ENCODE data around the gene PDIA2. TPM values are rescaled to one million over a fixed set of nuclear protein-coding genes. Genes with fewer than 3 reads are reported as not detected.
A peak's percentile ranks its signal among the peaks of the same experiment; 100 is the strongest.

PDIA2 gene
- total and polyA plus RNA-seq, 10 of the 15 experiments (the other 5 are each of a cell fraction or from before 2014, with no cell fraction given) = 0.11 to 0.36 TPM; not detected in 8

GRCh38 chr16:284204-285120 is 1.5 kb downstream of the PDIA2 start (continued):
- TF ChIP-seq ELK1 (IDR thresholded peaks at IDR 0.05; ENCODE audit: low read depth, low read length) (no peak), FOXM1 (IDR thresholded peaks at IDR 0.05; ENCODE audit: low read depth, low read length) (no peak), DPF2 (IDR thresholded peaks at IDR 0.05) (no peak)

- H3K9me3 ChIP-seq (replicated peaks; ENCODE audit: control insufficient read depth, insufficient read depth, low read length) = no peaks in the 10 kb centered on the region
- ATAC-seq (peak; percentile 79), FAIRE-seq (no peak), DNase-seq (ENCODE audit: low read depth, low spot score) (no peak)
- POLR2A ChIA-PET = no interaction called here
- H3K4me2 ChIP-seq (ENCODE audit: control insufficient read depth, insufficient read depth) = no peak overlapping the region
- RAD21 ChIA-PET (ENCODE audit: unreplicated experiment) = interaction anchor here (1.1 kb wide), 1 partner anchor 32 kb away, joined by 4 read pairs; no protein-coding TSS in a partner anchor
- H4K20me1 ChIP-seq (ENCODE audit: control insufficient read depth, insufficient read depth) = no peaks in the 10 kb centered on the region
- WGBS (ENCODE audit: insufficient coverage, insufficient replicate concordance, low lambda C conversion rate, missing lambda C conversion rate) = 58% methylated on average over 30 of the region's 48 CpGs
- no peaks in the 10 kb centered on the region for H3K79me2 ChIP-seq (ENCODE audit: control insufficient read depth, insufficient read depth, low read length)
- H3K27ac ChIP-seq (ENCODE audit: control insufficient read depth, insufficient read depth) = no peak overlapping the region
- peaks cover 0 to 7% of the 10 kb centered on the region in 2 experiments; a peak in 2 of 4 replicates for H3K36me3 ChIP-seq (ENCODE audit: control insufficient read depth in 2 of 2, insufficient read depth in 2 of 2, low read length in 1 of 2)
- SMC1A ChIA-PET (ENCODE audit: uncharacterized antibody, unreplicated experiment) = no interaction called here
- H3K9ac ChIP-seq (ENCODE audit: control insufficient read depth, insufficient read depth, low read length) = no peak overlapping the region
- no peak overlapping the region for H2AFZ ChIP-seq (ENCODE audit: control insufficient read depth, low read depth, low read length)
- CTCF ChIA-PET = no interaction called here
- in situ Hi-C loops (cut with MboI) = no loop called here
- BruUV-seq (replicated peaks) = no TSS peak
- H3K27me3 ChIP-seq (replicated peaks in 1 of 2; ENCODE audit: control insufficient read depth in 2 of 2, insufficient read depth in 2 of 2, low read length in 1 of 2) = no peaks in the 10 kb centered on the region; a peak in 1 of 4 replicates
- H3K4me1 ChIP-seq (ENCODE audit: control insufficient read depth, insufficient read depth, low read length) = no peaks in the 10 kb centered on the region
- intact Hi-C loops (cut with micrococcal nuclease; ENCODE audit: unreplicated experiment) = no loop called here
- no peak overlapping the region for H3K4me3 ChIP-seq
- TF ChIP-seq HSF1 (IDR thresholded peaks at IDR 0.05; ENCODE audit: low read depth, low read length) (no peak), SRF (IDR thresholded peaks at IDR 0.05; ENCODE audit: low read depth in 2 of 2, low read length in 2 of 2) (no peak), BCL3 (IDR thresholded peaks at IDR 0.05; ENCODE audit: borderline replicate concordance, insufficient read depth, low read depth, low read length, poor library complexity, severe bottlenecking) (no peak), CTCF (IDR thresholded peaks at IDR 0.05 in 2 of 3, conservative IDR thresholded peaks at IDR 0.05 in 1 of 3; ENCODE audit: control insufficient read depth in 2 of 3, extremely low read depth in 1 of 3, insufficient read depth in 1 of 3, low read depth in 3 of 3, low read length in 3 of 3) (no peak), RAD51 (IDR thresholded peaks at IDR 0.05) (no peak), CHD2 (IDR thresholded peaks at IDR 0.05; ENCODE audit: borderline replicate concordance, low read depth, low read length) (no peak), NFXL1 (IDR thresholded peaks at IDR 0.05; ENCODE audit: borderline replicate concordance) (no peak), EED (IDR thresholded peaks at IDR 0.05; ENCODE audit: low read depth) (no peak)
Measured at GRCh38 chr16:285146-286055, 2.4 kb downstream of the PDIA2 start.
